ENCODE data around the gene CAMK1.
A peak's percentile ranks its signal among the peaks of the same experiment; 100 is the strongest.

Gene CAMK1

DNA sequence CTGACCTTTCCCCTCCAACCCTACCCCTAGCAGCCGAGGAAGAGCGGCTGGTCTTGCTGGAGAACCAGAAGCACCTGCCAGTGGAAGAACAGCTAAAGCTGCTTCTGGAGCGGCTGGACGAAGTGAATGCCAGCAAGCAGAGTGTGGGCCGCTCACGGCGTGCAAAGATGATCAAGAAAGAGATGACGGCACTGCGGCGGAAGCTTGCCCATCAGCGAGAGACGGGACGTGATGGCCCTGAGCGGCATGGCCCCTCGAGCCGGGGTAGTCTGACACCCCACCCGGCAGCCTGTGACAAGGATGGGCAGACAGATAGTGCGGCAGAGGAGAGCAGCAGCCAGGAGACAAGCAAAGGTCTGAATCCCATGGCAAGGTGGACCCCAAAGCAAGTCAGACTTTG, 26.2 kb downstream of the CAMK1 start:
- DNase-seq (ENCODE audit: extremely low read depth in 1 of 2, low read depth in 1 of 2), result no peak

DNA sequence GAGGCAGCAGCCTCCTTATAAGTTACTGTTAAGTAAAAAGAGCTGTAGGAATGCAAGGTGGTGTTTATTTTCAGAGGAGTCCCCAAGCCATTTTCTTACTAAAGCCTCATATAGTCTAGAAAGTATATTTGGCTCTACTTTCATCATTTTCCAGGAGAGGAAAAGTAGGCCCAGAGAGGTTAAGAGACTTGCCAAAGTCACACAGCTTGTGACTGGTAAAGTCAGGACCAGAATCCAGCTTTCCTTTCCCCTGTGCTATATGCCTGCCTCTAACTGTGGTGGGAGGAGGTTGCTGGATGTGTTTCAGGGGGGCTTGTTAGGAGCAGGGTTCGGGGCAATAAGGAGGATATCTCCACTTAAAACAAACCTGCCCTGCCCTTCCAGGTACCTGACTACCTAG, 27.2 kb downstream of the CAMK1 start:
- no peak for DNase-seq (ENCODE audit: extremely low read depth in 1 of 2, low read depth in 1 of 2)

DNA sequence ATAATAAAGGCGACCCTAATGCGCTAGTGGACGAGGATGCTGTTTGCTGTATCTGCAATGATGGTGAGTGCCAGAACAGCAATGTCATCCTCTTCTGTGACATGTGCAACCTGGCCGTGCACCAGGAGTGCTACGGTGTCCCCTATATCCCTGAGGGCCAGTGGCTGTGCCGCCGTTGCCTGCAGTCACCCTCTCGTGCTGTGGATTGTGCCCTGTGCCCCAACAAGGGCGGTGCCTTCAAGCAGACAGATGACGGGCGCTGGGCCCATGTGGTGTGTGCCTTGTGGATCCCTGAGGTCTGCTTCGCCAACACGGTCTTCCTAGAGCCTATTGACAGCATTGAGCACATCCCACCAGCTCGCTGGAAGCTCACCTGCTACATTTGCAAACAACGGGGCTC, 30.6 kb downstream of the CAMK1 start:
- DNase-seq (ENCODE audit: extremely low read depth in 1 of 2, low read depth in 1 of 2), result no peak

DNA sequence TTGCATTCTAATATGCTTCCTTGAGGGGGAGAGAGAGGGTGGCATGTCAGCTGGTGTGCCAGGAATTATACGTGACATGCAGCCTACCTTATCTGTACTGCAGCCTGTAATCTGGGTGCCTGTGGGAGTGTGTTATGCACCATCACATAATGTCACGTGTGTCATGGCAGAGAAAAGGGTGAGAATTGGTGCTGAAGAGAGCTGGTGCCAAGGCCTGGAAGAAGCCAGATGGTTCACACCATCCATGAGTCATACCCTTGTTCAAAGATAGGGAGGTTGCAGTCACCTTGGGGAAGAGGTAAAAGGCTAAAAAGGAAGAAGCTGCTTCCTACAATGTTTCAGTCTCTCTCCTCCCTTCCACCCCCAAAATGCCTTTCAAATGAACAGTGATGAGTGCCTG, 32.9 kb downstream of the CAMK1 start:
- DNase-seq (ENCODE audit: extremely low read depth in 1 of 2, low read depth in 1 of 2), result no peak

DNA sequence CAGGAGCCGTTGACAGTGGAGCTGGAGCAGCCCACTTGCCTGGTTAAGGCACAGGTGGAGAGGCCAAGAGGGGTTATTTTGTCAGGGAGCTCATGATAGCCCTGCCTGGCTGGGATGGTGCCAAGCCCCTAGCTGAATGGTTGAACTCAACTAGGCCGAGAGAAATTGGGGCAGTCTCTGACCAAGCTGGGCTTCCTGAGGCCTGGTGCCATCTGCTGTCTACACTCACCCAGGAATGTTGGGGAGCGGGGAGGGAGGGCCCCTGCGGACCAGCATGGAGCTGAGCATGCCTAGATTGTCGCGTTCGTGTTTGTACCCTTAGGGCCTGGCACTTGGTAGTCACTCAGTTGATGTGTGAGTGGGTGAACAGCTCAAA, 37.0 kb downstream of the CAMK1 start:
- no peak for DNase-seq (ENCODE audit: extremely low read depth in 1 of 2, low read depth in 1 of 2)

DNA sequence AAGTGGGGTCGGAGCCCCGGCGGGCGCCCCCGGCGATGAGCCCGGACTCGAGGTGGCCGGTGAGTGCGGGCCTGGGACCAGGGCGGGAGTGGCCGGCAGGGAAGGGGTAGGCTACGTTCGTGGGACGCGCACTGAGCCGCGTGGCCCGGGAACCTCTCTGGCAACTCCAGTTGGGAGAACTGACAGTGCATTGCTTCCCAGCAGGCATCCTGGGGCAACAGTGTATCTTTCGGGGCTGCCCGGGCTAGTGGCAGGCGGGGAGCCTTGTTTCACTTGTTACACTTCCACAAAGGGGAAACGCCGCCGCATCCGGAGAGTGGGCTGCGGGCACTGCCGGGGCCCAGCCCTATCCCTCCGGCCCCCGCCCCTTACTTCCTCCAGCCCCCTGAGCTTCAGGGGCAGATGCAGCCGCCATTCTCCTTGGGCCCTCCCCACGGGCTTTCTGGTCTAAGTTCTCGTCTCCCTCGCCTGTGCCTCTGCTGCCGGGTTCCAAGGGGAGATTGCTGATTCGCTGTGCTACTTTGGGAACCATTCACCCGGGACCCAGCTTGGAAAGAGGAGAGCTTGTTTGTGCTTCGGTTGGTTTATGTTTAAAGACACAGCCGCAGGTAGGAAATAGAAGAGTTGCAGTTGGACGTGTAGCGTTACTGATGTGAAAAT, 37.5 kb downstream of the CAMK1 start:
- DNase-seq (ENCODE audit: extremely low read depth in 1 of 2, low read depth in 1 of 2), result peak in 1 of 2 donors; percentile 24

DNA sequence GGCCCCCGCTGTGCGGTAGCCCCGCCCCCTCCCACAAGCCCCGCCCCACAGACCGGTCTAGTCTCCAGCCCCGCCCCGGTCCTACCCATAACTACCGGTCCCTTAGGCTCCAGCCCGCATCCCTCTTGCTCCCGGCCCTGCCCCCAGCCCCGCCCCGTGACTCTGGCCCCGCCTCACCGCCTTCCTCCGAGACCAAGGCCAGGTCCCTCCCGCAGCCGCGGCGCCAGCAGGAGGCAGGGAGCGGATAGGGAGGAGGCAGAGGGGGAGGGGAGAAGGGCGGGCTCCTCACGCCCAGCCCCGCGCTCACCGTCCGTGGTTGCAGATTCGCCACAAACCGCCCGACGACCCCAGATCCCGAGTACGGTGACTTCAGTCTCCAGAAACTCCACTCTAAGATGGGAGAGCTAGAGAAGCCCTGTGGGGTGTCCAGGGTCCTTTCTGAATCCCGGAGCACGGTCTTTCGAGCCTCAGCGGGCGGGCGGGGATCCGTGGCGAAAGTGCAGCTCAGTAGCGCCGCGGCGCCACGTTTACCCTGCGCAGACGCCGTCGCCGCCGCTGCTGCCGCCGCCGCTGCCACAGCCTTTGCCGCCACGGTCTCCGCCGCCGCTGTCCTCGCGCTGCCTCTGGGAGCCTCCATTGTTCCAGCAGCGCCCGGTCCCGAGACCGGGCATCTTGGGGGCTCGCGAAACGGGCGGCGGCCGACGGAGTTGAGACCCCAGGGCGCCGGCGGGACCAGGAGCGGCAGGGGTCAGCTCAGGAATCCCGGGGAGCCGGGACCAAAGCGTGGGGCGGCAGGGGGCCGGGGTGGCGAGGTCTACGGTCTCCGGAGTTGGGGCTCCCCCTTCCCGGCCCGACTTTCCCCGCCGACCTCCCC, 38.3 kb downstream of the CAMK1 start, which contains the start of gene BRPF1:
Gene BRPF1 (plus strand): TSS at position 530 of the 874 bp plus-strand sequence. CDS start 2,406 bp downstream, outside the sequence.
- peak; percentile 97 to 99 for DNase-seq (ENCODE audit: extremely low read depth in 1 of 2, low read depth in 1 of 2)

DNA sequence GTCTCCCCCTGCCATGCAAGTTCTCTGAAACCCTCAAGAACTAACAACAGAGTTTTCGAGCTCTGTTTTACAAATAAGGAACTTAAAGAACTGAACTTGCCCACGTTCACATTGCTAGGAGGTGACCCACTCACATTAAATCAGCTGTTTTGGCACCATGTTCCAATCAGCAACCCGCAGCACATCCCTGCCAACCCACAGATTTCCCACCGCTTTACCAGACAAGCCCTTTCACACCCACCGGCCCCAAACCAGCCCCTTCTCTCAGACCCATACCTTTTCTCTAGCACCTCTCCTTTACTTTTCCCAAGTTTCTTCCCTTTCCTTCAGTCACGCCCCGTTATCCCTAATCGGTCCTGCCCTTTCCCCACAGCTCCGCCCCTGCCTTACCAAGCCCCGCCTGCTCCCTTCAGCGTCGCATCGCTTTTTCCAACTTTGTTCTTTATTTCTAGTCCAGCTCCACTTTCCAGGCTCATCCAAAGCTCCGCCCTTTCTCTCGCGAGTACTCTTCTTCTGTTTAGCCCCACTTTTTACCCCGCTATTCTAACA, 39.0 kb downstream of the CAMK1 start:
- DNase-seq (ENCODE audit: extremely low read depth in 1 of 2, low read depth in 1 of 2), result no peak

DNA sequence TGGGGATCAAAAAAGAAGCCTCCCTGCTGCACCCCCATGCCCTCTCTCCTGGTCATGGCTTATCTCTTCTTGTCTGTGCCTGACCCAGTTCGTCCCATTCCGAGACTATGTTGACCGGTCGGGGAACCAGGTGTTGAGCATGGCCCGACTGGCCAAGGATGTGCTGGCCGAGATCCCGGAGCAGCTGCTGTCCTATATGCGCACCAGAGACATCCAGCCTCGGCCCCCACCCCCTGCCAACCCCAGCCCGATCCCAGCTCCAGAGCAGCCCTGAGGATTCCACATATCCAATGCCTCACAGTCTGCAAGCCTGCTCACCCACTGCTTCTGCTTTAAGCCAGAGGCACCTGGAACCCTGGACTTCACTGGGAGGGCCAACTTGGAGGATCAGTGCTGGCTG, 40.3 kb downstream of the CAMK1 start:
- DNase-seq (ENCODE audit: extremely low read depth in 1 of 2, low read depth in 1 of 2), result no peak

DNA sequence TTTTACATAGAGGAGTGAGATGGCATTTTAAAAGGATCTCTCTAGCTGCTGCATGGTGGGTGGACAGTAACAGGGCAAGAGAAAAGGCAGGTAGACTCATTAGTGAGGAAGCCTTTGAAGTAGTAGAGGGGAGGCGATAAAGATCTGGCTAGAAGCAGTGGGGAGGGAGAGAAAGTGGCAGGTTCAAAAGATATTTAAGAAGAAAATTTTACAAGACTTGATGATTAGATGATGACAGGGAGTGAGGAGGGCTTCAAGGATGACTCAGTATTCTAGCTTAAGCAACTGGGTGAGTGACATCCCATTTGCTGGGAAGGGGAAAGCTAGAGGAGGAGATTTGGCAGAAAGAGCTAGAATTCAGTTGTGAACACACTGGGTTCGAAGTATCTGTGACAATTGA, 42.0 kb downstream of the CAMK1 start:
- no peak for DNase-seq (ENCODE audit: extremely low read depth in 1 of 2, low read depth in 1 of 2)

DNA sequence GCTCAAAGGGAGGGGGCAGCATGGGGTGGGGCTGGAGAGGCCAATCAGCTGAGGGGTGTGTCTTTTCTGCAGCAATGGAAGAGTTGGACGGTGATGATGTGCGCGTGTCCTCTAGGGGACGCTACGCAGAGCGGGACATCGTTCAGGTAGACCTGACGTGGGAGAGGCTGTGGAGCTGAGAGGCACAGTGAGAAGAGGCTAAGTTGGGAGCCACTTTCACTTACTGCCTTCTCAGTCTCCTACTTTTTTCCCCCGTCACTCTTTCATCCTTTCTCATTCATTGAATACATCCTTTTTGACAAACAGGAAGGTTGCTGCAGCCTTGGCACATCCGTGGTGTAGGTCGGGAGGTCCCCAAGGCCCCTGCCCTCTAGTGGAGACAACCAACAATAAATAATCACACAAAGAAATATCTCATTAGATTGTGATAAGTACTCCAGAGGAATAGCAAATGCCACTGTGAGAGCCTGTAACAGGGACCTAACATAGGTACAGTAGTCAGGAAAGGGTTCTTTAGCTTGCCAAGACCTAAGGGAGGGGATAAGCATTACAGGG, 42.6 kb downstream of the CAMK1 start:
- DNase-seq (ENCODE audit: extremely low read depth in 1 of 2, low read depth in 1 of 2), result peak in 1 of 2 donors; percentile 22

DNA sequence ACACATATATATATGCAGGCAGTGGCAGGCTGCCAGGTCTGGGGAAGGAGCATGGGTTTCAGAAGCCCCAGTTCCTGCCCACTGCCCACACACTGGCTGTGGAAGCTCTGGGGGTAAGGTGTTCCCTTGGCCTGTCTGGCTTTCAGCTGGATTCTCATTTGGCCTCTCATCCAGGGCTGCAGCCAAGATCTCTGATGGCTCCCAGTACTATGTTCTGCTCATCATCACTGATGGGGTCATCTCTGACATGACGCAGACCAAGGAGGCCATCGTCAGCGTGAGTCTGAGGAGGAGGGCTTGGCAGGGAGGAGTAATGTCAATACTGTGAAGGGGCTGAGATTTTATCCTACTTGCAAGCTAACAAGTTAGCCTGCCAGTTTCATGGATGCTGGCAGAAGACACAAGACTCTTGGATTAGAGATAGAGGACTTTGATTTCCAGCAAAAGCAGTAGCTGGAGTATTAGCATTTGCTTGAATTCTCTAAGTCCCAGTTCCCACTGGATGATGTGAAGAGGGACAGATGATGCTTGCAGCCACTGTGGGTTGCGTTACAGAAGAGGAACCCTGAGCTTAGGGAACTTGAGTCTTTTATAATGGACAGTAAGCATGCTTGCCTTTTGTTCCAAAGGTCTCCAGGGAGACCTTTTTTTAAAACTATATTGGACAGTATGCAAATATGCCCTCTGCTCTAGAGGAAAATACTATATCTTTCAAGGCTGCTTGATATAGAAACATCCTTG, 43.8 kb downstream of the CAMK1 start:
- DNase-seq (ENCODE audit: extremely low read depth in 1 of 2, low read depth in 1 of 2), result no peak

DNA sequence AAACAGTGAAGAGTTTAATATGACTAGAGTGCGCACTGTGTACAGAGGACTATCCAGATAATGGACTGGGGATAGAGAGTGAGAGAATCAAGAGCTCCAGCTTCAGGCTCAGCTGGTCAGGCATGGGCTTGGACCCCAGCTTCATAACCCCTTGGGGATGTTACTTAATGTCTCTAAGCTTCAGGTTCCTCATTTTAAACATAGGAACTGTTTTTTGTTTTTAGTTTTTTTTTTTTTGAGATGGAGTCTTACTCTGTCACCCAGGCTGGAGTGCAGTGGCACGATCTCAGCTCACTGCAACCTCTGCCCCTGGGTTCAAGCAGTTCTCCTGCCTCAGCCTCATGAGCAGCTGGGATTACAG, 48.1 kb downstream of the CAMK1 start:
- no peak for DNase-seq (ENCODE audit: extremely low read depth in 1 of 2, low read depth in 1 of 2)

DNA sequence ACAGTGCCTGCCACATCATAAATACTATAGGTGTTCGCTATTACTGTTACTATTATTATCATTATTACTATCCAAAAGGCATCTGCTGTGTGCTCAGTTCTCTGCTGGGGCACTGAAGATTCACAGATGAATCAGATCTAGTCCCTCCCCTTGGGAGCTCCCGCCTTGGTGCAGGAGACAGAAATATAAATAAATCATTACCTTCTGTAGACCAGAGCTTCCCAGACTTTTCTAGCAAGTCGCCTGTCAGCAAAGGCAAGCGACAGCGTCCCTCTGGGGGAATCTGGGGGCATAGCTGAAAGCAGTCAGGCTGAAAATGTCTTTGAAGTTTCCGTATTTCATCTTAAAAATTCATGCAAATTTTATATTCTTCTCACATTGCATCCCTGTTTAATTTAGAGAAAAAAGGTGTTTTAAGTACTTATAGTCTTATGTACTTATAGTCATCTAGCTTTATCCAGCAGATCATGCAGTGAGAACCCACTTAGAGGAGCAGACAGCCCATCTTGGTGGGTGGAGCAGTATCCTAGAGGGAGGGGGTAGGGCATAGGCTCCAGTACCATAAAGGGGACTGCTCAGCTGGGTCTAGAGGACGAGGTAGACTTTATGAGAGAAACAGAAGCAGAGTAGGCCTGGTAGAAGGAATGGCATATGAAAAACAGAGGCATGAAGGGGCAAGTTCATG, 48.6 kb downstream of the CAMK1 start:
- DNase-seq (ENCODE audit: extremely low read depth in 1 of 2, low read depth in 1 of 2), result no peak

DNA sequence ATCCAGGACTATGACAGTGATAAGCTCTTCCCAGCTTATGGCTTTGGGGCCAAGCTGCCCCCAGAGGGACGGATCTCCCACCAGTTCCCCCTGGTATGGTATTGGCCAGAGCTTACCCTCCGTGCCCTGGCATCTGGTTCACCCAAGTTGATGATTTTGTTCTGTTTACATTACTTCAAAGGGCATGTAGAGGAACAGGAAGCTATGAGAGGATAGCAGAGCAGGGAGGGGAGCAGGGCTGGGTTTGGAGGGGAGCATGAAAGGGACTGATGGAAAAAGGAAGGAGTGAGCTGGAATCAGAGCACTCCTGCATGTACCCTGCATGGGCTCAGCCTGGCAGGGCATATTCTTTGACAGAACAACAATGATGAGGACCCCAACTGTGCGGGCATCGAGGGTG, 51.6 kb downstream of the CAMK1 start:
- DNase-seq (ENCODE audit: extremely low read depth in 1 of 2, low read depth in 1 of 2), result no peak

DNA sequence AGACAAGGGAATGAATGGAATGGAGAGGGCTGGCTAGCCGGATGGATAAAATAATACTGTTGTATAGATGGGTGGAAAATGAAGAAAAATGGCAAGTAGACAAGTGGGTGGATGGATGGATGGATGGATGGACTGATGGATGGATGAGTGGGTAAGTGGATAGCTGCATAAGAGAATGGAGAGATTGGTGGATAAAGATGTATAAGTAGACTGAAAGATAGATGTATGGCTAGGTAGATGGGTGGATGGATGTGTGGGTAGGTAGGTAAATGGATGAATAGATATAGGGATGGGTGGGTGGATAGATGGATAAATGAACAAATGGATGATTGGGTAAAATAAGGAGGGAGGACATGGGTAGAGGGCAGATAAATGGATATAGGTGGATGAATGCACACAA, 52.2 kb downstream of the CAMK1 start:
- DNase-seq (ENCODE audit: extremely low read depth in 1 of 2, low read depth in 1 of 2), result no peak

DNA sequence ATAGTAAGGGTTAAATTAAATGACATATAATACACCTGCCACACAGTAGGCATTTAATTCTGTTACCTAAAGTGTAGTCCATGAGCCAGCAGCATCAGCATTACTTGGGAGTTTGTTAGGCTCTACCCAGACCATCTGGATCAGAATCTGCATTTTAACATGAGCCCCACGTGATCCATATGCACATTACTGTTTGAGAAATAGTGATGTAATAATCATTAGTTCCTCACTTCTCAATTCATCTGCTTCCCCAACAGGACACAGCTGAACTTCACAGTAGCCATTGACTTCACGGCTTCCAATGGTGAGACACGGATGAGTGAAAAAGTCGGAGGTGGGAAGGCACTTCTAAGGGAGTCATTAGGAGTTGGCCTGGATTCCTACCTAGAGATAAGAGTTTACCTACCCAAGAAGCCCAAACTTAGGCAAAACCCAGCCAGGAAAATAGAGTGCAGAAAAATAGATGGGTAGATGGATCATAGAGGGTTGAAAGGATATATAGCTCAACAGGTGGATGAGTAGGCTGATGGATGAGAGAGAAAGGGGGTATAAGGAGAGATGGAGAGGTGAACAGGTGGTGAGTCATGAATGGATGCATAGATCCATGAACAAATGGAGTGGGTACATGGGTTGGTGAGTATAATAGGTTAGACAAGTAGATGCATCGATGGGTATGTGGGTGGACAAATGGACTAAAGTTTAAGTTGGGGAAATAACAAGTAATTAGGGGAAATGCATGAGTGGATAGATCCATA, 52.8 kb downstream of the CAMK1 start:
- no peak for DNase-seq (ENCODE audit: extremely low read depth in 1 of 2, low read depth in 1 of 2)

DNA sequence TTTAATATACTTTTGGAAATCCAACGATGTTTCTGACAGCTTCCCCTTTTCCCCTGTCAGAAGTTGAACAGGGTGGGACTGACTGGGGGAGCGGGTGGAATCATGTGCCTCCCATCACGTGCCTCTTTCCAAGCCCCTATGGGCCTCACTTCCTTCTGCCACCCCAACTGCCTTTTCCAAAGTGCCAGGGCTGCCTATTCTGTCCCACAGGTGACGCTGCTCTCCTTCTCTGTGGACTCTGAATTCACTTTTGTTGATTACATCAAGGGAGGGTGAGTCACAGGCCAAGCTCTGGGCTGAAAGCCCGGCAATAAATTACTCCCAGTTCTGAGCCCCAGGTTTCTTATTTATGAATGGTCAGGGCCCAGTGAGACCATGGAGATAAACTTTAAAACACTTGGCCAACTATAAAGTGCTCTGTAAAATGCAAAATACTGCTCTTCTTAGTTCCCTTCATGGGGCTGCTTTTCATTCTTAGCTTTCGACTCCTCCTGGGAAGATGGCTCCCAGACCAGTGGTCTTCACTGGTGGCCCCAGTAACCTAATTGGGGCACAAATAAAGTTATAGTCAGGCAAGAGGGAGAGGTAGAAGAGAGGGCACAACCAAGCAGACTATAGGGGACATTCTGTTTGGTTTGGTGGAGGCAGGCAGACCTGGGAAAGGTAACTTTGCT, 53.8 kb downstream of the CAMK1 start:
- no peak for DNase-seq (ENCODE audit: extremely low read depth in 1 of 2, low read depth in 1 of 2)

DNA sequence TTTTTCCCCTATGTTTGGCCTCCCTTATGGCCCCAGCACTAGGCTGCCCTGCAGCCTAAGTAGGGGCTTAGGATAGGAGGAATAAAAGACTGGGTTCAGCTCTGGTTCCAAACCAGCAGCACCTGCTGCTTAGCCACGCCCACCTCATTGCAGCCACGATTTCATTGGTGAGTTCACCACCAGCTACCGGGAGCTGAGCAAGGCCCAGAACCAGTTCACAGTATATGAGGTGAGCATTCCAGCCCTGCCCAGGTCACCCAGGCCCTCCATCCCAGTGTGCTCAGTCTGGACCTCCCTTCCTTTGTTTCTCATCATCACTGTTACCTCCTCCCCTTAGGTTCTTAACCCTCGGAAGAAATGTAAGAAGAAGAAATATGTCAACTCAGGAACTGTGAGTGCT, 54.6 kb downstream of the CAMK1 start:
- DNase-seq (ENCODE audit: extremely low read depth in 1 of 2, low read depth in 1 of 2), result no peak

Measured in activated CD8-positive, alpha-beta memory T cell treated with anti-CD3 and anti-CD28 coated beads for 1 hour (primary cell).